Nephron (organoid): ENCODE measurements around the gene ZBTB20.

Source experiments
- H3K27ac Mint-ChIP-seq, 3 experiments: 2 replicates each; pipeline ENCODE4 v1.8.0; 2020; ENCODE audit warnings: mixed read lengths in 3 of 3, mild to moderate bottlenecking in 2 of 3, moderate library complexity in 1 of 3
- H3K27me3 Mint-ChIP-seq: 2 replicates; pipeline ENCODE4 v1.8.0; 2021; ENCODE audit warnings: low read depth, mild to moderate bottlenecking, moderate library complexity, mixed read lengths
- H3K36me3 Mint-ChIP-seq: 2 replicates; pipeline ENCODE4 v1.8.0; 2020; ENCODE audit warnings: low read depth, mixed read lengths
- H3K4me1 Mint-ChIP-seq: 2 replicates; pipeline ENCODE4 v1.8.0; 2020; ENCODE audit warnings: mixed read lengths
- H3K4me3 Mint-ChIP-seq, 3 experiments: 2 replicates each; pipeline ENCODE4 v1.8.0; 2020; ENCODE audit warnings: mild to moderate bottlenecking in 3 of 3, mixed read lengths in 3 of 3, moderate library complexity in 2 of 3
- H3K9me3 Mint-ChIP-seq: 2 replicates; pipeline ENCODE4 v1.8.0; 2020; ENCODE audit warnings: mixed read lengths
- TF ChIP-seq, protein P1 (sequence below), 3 experiments: fragments of 200-600 bp; sonication (generic); IDR thresholded peaks; one replicate each; pipeline ENCODE4 v1.5.0; 2021; ENCODE audit warnings: antibody characterized with exemption in 3 of 3; ENCODE audit not compliant: unreplicated experiment in 3 of 3

The ZBTB20 gene

DNA sequence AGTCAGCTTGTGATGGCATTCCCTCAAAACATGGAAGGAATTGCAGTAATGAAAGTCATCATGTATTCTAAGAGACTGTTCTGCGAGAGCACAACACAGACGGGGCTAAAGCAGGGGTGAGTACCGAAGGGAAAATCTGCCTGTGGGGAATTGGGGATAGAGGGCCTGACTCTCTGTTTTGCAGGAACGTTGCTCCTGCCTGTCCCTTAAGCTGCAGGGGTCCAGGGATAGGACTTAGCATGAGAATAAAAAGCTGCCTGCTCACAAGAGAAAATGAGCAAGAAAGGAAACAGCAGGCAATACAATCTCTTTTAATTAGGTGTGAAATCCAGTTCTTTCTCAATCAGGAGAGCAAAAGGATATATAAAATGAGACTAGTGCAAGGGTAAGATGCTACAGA, 791.0 kb downstream of the ZBTB20 start:
- H3K4me1 Mint-ChIP-seq = no peaks in the 10 kb centered on the region
- no peaks in the 10 kb centered on the region for H3K9me3 Mint-ChIP-seq
- no peak overlapping the region for H3K4me3 Mint-ChIP-seq
- peaks cover 10% of the 10 kb centered on the region for H3K36me3 Mint-ChIP-seq
- no peak overlapping the region for H3K27ac Mint-ChIP-seq
- no peaks in the 10 kb centered on the region for H3K27me3 Mint-ChIP-seq
- TF ChIP-seq, protein P1, sequence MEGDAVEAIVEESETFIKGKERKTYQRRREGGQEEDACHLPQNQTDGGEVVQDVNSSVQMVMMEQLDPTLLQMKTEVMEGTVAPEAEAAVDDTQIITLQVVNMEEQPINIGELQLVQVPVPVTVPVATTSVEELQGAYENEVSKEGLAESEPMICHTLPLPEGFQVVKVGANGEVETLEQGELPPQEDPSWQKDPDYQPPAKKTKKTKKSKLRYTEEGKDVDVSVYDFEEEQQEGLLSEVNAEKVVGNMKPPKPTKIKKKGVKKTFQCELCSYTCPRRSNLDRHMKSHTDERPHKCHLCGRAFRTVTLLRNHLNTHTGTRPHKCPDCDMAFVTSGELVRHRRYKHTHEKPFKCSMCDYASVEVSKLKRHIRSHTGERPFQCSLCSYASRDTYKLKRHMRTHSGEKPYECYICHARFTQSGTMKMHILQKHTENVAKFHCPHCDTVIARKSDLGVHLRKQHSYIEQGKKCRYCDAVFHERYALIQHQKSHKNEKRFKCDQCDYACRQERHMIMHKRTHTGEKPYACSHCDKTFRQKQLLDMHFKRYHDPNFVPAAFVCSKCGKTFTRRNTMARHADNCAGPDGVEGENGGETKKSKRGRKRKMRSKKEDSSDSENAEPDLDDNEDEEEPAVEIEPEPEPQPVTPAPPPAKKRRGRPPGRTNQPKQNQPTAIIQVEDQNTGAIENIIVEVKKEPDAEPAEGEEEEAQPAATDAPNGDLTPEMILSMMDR (IDR thresholded peaks at IDR 0.05; ENCODE audit: unreplicated experiment in 3 of 3) = no peak

DNA sequence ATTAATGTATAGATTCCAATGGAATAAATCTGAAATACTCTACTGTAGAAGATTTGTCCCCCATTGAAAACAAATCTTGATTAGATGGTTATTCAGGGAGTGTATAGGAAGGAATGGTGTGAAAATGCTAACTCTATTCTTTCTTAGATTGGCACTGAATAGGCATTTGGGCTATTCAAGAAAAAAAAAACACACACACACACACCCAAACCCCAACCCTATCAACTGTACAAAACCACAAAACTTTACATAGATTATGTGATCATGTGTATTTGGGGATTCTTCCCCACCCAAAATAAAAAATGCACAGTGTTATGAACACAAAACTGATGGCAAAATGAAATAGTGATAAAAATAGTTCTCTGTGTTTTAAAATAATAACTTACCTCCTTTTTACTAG, 791.4 kb downstream of the ZBTB20 start:
- H3K36me3 Mint-ChIP-seq = peaks cover 14% of the 10 kb centered on the region

DNA sequence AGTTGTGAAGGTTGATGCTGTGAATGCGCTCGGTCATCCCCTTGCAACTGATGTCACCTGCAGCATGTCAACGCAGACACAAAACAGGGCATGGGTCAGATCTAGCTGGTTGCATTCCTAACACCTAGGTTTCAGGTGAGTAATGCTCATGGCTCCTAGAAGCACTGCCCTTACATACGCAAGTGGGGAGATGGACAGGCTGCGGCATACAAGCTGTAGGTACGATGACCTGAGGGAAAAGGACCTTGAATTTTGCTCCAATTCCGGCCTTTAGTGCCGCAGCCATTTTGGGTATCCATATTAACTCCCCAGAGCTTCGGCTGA, 795.3 kb downstream of the ZBTB20 start:
- no peaks in the 10 kb centered on the region for H3K4me1 Mint-ChIP-seq
- no peak overlapping the region for H3K4me3 Mint-ChIP-seq
- H3K27ac Mint-ChIP-seq = no peak overlapping the region
- TF ChIP-seq, protein P1 (IDR thresholded peaks at IDR 0.05; ENCODE audit: unreplicated experiment in 3 of 3) = no peak
- no peaks in the 10 kb centered on the region for H3K27me3 Mint-ChIP-seq
- H3K36me3 Mint-ChIP-seq = peaks cover 41% of the 10 kb centered on the region
- H3K9me3 Mint-ChIP-seq = no peaks in the 10 kb centered on the region

More for the DNA sequence above, 791.4 kb downstream of the ZBTB20 start:
- Mint-ChIP-seq H3K4me1 (no peaks in the 10 kb centered on the region), H3K27ac (no peak overlapping the region), H3K4me3 (no peak overlapping the region), H3K27me3 (no peaks in the 10 kb centered on the region), H3K9me3 (no peaks in the 10 kb centered on the region)
- TF ChIP-seq, protein P1 (IDR thresholded peaks at IDR 0.05; ENCODE audit: unreplicated experiment in 3 of 3) = no peak

DNA sequence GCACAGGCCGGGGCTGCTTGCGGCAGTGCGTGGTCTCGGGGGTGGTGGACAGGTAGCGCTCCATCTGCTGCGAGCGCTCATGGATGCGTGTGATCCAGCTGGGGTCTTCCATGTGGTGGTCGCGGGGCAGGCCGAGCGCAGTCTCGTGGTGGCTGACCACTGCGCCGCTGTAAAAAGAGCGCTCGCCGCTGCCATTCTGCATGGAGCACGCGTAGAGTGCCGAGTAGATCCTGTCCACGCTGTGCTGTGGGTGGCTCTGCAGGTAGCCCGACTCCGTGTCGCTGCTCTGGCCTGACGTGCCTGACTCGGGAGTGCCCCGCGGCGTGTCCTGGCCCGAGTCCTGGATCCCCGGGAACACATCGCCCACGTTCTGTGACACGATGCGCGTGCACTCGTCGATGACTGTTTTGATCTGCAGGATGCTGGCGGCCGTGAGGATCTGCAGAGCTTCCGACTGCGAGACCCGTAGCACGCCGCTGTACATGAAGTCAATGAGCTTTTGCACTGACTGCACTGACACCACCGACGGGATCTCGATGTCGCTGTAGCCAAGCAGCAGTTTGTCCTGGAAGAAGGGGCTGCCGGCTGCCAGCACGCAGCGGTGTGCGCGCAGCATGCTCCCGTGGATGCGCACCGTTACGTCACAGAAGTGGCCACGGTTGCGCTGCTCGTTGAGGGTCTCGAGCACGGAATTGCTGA, 795.8 kb downstream of the ZBTB20 start:
- no peaks in the 10 kb centered on the region for H3K4me1 Mint-ChIP-seq
- H3K27ac Mint-ChIP-seq = no peak overlapping the region
- peaks cover 41% of the 10 kb centered on the region for H3K36me3 Mint-ChIP-seq
- TF ChIP-seq, protein P1 (IDR thresholded peaks at IDR 0.05; ENCODE audit: unreplicated experiment in 3 of 3) = no peak
- H3K9me3 Mint-ChIP-seq = no peaks in the 10 kb centered on the region
- no peaks in the 10 kb centered on the region for H3K27me3 Mint-ChIP-seq
- H3K4me3 Mint-ChIP-seq = no peak overlapping the region

DNA sequence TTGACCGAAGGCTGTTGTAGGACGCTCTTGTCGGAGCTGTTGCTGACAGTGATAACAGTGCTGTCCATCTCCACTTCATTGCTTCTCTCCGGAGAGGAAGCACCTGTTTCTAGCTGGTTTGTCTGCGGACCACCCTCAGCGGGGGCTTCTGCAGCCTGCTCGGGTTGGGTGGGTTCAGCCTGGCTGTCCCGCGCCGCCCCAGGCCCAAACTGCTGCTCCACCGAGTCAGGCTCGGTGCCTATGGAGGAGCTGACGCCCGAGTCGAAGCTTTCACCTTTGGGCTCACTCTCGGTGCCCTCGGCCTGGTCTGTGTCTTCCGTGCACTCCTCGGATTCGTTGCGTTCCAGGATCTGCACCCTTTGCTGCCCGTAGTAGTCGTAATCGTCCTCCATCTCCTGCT, 796.4 kb downstream of the ZBTB20 start:
- H3K4me3 Mint-ChIP-seq = no peak overlapping the region
- TF ChIP-seq, protein P1 (IDR thresholded peaks at IDR 0.05; ENCODE audit: unreplicated experiment in 3 of 3) = no peak
- H3K4me1 Mint-ChIP-seq = no peaks in the 10 kb centered on the region
- peaks cover 41% of the 10 kb centered on the region for H3K36me3 Mint-ChIP-seq
- no peaks in the 10 kb centered on the region for H3K27me3 Mint-ChIP-seq
- H3K27ac Mint-ChIP-seq = no peak overlapping the region
- no peaks in the 10 kb centered on the region for H3K9me3 Mint-ChIP-seq

DNA sequence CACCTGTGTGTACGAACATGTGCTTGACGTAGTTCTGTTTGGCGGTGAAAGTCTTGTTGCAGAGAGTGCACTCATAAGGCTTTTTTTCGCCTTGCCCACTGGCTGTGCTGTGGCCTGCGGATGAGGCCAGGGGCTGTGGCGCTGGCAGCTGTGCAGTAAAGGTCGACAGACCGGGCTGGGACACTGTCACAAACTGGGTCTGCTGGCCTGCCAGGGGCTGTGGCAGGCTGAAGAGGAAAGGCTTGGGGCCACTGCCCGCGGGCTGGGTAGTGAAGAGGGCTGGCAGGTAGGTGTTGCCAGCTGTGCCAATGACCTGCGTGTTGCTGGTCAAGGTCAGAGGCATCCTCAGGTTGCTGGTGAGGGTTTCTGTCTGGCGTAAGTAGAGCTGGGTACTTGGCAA, 796.8 kb downstream of the ZBTB20 start:
- H3K27ac Mint-ChIP-seq = no peak overlapping the region
- no peaks in the 10 kb centered on the region for H3K4me1 Mint-ChIP-seq
- H3K4me3 Mint-ChIP-seq = no peak overlapping the region
- no peaks in the 10 kb centered on the region for H3K9me3 Mint-ChIP-seq
- TF ChIP-seq, protein P1 (IDR thresholded peaks at IDR 0.05; ENCODE audit: unreplicated experiment in 3 of 3) = no peak
- no peaks in the 10 kb centered on the region for H3K27me3 Mint-ChIP-seq
- peaks cover 41% of the 10 kb centered on the region for H3K36me3 Mint-ChIP-seq
